Measurements from ENCODE around the gene PHLDA2. TPM values are rescaled to one million over a fixed set of nuclear protein-coding genes. Genes with fewer than 3 reads are reported as not detected.

Gene PHLDA2
- total and polyA plus RNA-seq, 9 of the 15 experiments (the other 6 are each of a cell fraction or from before 2014, with no cell fraction given): 0.43 to 42.4 (median 4.7) TPM

GRCh38 chr11:2928605-2929530, at the start of gene PHLDA2 (continued):
- TF ChIP-seq THAP12 (CRISPR knock-in tag; IDR thresholded peaks at IDR 0.05) (peak; percentile 50; the same call in 1 of the 2 replicates), PHF8 (IDR thresholded peaks at IDR 0.05; ENCODE audit: borderline replicate concordance, low read length) (peak; percentile 73; the same call in 1 of the 2 replicates), KAT7 (CRISPR knock-in tag; IDR thresholded peaks at IDR 0.05; ENCODE audit: borderline replicate concordance) (peak; percentile 75; the same call in 1 of the 2 replicates), ARID4B (CRISPR knock-in tag; IDR thresholded peaks at IDR 0.05) (peak; percentile 79), ZNF143 (CRISPR knock-in tag; IDR thresholded peaks at IDR 0.05) (peak; percentile 35; the same call in 1 of the 2 replicates), ZNF431 (CRISPR knock-in tag; IDR thresholded peaks at IDR 0.05) (no peak), CC2D1A (IDR thresholded peaks at IDR 0.05) (peak; percentile 37; the same call in 1 of the 2 replicates), SAFB (IDR thresholded peaks at IDR 0.05; ENCODE audit: borderline replicate concordance, low read depth, low read length) (no peak), TCF3 (CRISPR knock-in tag; IDR thresholded peaks at IDR 0.05) (no peak), ZNF239 (CRISPR knock-in tag; IDR thresholded peaks at IDR 0.05) (no peak), TSC22D4 (tag; IDR thresholded peaks at IDR 0.05) (no peak)

Measured in K562 (cell line).